ENCODE results near the gene BUB3.

DNA sequence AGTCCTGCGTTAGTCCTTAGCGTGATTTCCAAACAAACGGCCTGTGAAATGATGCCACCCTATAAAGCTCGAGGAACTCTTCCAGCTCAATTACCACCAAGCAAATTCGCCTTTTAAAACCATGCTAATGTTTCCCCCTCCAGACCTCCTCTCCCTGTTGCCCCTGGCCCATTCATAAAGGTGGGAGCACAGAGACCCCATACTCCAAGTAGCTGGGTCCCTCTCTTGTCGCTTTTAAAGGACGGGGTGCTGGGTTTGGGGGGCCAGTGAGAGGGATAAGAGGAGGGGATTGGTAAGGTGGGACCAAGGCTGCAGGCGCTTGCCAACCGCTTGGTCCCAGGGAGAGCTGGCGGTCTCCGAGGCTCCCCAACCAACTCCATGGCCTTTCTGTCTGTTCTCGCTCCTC is 5.0 kb upstream of the BUB3 start:
- TF ChIP-seq SIN3A (IDR thresholded peaks at IDR 0.05; ENCODE audit: borderline replicate concordance, low read depth, low read length), result no peak
- TF ChIP-seq, protein P1, sequence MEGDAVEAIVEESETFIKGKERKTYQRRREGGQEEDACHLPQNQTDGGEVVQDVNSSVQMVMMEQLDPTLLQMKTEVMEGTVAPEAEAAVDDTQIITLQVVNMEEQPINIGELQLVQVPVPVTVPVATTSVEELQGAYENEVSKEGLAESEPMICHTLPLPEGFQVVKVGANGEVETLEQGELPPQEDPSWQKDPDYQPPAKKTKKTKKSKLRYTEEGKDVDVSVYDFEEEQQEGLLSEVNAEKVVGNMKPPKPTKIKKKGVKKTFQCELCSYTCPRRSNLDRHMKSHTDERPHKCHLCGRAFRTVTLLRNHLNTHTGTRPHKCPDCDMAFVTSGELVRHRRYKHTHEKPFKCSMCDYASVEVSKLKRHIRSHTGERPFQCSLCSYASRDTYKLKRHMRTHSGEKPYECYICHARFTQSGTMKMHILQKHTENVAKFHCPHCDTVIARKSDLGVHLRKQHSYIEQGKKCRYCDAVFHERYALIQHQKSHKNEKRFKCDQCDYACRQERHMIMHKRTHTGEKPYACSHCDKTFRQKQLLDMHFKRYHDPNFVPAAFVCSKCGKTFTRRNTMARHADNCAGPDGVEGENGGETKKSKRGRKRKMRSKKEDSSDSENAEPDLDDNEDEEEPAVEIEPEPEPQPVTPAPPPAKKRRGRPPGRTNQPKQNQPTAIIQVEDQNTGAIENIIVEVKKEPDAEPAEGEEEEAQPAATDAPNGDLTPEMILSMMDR (CRISPR knock-in tag; IDR thresholded peaks at IDR 0.05), result no peak
- TF ChIP-seq RFXANK (CRISPR knock-in tag; IDR thresholded peaks at IDR 0.05), result no peak
- no peak for TF ChIP-seq NR3C1 (CRISPR knock-in tag; IDR thresholded peaks at IDR 0.05)
- no peak for TF ChIP-seq ZNF468 (CRISPR knock-in tag; IDR thresholded peaks at IDR 0.05)
- TF ChIP-seq TRIM24 (CRISPR knock-in tag; IDR thresholded peaks at IDR 0.05), result no peak
- no peak for TF ChIP-seq ETV5 (CRISPR knock-in tag; IDR thresholded peaks at IDR 0.05; ENCODE audit: borderline replicate concordance)
- no peak for TF ChIP-seq SETDB1 (CRISPR knock-in tag; IDR thresholded peaks at IDR 0.05; ENCODE audit: borderline replicate concordance)
- peak; percentile 94; the same call in 1 of the 2 replicates for TF ChIP-seq EZH2 (conservative IDR thresholded peaks at IDR 0.05; ENCODE audit: low read depth, low read length)
- TF ChIP-seq SMC3 (IDR thresholded peaks at IDR 0.05; ENCODE audit: low read length), result no peak
- TF ChIP-seq, protein P2, sequence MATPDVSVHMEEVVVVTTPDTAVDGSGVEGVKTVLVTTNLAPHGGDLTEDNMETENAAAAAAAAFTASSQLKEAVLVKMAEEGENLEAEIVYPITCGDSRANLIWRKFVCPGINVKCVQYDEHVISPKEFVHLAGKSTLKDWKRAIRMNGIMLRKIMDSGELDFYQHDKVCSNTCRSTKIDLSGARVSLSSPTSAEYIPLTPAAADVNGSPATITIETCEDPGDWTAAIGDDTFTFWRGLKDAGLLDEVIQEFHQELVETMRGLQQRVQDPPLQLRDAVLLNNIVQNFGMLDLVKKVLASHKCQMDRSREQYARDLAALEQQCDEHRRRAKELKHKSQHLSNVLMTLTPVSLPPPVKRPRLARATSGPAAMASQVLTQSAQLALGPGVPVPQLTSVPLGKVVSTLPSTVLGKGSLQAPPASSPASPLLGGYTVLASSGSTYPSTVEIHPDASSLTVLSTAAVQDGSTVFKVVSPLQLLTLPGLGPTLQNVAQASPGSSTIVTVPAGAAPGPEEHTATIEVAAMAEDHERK (CRISPR knock-in tag; IDR thresholded peaks at IDR 0.05; ENCODE audit: low read depth), result no peak
- no peak for TF ChIP-seq ZFP1 (CRISPR knock-in tag; IDR thresholded peaks at IDR 0.05)

All from HepG2 (cell line).